NCI-H1694 treated with DMSO at 0.1 percent for 48 hours (cell line): ENCODE data around the gene GPS1.

Experiments
- DNase-seq: peaks from one replicate; lab custom pipeline; 2025; lab: John Stamatoyannopoulos, UW

Gene GPS1

DNA sequence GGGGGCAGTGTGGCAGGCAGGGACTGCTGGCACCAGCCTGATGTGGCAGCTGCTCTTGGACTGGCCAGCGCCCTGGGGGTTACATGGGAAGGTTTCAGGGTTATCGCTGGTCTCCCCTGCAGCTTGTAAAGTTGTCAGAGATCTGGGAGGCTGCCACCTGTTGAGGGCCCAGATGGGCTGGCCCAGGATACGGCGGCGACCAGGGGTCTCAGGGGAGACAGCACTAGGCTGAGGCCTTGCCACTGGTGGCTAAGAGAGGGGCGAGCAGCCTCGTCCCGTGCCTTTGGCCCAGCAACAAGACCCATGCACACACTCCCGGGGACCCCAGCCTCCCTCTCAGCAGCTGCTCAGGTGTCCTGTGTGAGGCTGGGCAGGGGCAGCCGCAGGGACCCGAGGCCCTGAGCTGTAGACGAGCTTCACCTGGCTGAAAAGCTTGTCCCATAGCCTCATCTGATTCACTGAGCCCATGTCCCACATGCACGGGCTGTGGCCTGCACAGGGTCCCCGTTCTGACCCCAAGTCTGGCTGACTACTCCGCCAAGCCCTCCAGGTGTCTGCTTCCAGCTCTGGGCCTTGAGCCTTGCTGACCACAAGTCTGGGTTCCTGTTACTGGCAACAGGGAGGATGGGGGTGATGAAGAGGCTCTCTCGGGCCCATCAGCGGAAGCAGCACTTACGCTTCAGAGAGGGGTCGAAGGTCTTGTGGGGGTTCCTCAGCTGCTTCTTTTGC lies 7.7 kb downstream of the GPS1 start:
- no peak for DNase-seq

DNA sequence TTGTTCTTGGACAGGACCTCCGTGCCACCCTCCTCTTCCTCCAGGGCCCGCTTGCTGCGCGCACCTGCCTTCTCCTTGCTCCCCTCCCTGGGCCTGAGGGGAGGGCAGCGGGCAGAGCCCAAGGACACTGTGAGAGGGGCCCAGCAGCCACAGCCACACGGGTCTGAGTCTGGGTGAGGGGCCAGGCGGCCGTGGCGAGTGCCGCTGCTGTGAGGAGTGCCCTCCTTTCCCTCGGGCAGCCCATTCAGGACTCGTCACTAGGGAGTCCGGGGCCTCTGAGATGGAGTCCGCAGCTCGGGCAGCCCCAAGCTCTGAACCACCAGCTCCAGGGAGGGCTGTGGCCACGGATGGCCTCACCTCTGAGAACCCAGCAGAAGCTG lies 8.3 kb downstream of the GPS1 start:
- DNase-seq, result no peak

DNA sequence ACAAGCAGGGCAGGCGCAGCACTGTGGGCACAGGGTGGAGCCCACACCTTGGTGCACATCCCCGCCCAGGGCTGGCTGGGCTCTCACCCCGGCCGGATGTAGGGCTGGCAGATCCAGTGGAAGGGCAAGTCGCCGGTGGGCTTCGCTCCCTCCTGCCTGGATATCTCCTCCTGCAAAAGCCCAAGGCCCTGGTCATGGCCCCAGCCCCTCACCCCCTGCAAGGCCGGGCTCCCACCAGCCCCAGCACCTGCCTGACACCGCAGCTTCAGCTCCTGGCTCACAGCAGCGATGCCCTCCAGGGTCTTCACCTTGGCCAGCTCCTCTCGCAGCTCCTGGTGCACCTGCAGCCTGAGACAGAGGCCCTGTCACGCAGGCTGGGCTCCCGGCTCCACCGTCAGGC lies 8.9 kb downstream of the GPS1 start:
- DNase-seq, result no peak

DNA sequence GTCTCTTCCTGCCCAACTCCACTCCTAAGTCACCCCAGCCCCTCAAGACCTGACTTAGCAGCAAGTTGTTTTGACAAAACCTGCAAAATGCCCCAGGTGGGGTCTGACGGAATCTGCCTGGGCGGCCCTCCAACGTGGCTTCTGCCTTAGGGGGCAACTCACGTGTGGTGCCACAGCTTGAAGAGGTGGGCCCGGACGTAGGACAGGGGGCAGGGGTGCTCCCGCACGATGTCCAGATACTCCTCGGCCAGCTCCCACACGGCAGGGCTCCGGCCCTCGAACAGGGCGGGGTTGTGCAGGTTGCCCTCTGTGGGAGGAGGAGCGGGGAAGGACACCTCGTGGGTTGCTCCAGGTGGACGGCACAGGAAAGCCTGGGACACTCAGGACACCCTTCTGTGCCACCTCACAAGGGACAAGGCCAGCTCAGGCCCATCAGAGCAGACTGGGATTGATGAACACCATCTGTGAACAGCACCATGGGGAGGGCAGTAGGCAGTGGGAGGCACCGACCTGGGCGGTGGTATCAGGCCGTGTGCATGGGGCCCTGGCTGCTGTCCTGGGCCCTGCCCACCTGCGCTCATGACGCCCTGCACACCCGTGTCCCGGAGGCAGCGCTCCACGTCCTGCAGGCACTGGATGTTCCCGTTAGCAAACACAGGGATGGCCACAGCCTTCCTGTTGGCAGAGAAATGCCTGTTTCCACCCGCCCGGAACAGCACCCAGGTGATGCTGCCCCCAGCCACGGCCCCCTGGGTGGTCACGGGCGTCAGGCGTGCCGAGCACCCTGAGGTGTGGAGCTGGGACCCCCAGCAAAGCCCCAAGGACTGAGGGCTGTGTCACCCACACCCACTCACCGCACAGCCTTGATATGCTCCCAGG lies 9.6 kb downstream of the GPS1 start:
- DNase-seq, result no peak

- DNase-seq, result no peak
Observed at GRCh38 chr17:82062076-82062983, 10.6 kb downstream of the GPS1 start.

GRCh38 chr17:82062984-82063368 lies 11.3 kb downstream of the GPS1 start:
- DNase-seq, result no peak

DNA sequence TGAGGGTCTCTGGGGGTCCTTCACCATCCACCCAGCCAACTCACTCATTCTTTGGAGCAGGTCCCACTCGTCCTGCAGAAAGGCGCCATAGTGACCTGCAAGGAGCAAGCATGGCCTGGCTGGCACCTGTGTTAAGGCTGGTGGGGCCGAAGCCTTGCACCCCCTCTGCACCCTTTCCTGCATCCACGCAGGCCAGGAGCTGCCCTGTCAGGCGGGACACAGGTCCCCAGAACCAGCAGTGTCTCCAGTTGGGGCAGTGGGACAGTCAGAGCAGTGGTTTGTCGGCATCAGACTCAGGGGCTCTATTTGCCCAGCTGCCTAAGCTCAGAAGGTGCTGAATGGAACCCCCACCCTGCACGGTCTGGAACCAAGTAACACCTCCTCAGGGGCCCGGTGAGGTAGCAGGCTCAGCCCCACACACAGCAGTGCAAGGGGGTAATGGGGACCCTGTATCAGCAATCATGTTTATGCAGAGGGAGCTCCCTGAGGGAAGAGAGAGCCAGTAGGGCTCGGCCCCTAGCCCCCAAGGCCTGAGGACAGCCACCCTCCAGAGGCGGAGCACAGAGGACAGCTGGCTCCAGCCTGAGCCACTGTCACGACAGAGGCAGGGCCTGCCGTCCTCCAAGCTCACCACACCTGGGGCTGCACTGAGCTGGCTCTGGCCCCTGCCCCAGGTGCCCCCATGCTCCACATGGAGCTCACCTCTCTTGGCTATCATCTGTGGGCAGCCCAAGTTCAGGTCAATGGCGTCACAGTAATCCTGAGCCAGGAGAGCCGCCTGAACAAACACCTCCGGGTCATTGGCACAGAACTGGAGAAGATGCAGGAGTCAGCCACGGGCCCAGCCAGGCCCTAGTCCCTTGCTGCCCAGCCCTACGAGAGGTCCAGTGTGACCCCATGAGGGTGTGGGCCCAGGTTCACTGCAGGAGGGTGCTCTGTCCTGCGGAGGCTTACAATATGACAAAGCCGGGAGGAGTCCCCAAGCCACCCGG lies 12.0 kb downstream of the GPS1 start:
- DNase-seq, result no peak

GRCh38 chr17:82064433-82065192 lies 12.9 kb downstream of the GPS1 start:
- DNase-seq, result no peak

DNA sequence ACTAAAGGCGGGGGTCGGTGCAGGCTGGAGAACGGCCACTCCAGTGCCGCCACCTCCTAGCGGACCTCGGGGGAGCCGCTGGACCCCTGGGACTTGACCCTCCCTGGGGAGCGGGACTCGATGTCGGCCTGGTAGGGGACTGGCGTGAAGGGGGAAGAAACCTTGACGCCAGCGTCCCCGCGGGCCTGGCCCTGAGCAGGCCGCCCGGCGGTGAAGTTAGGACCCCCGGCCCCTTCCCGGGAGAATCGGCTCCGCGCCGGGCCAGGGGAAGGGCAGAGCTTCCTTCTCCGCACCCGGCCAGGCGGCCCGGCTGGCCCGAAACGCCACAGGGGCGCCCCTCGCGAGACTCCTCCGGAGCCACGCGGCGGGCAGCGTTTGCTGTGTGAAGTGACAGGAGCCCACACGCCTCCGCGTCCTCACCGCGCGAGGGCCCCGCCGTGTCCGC lies 13.5 kb downstream of the GPS1 start:
- no peak for DNase-seq

- DNase-seq, result no peak
Observed at GRCh38 chr17:82065638-82066303, 14.1 kb downstream of the GPS1 start, which contains the start of gene DUS1L. Gene DUS1L (minus strand): TSS chr17:82065804. CDS start chr17:82065059, 745 bp downstream.

- DNase-seq, result no peak
Observed at GRCh38 chr17:82070611-82071010, 18.9 kb downstream of the GPS1 start.

GRCh38 chr17:82072827-82073226 lies 21.1 kb downstream of the GPS1 start:
- DNase-seq, result no peak

DNA sequence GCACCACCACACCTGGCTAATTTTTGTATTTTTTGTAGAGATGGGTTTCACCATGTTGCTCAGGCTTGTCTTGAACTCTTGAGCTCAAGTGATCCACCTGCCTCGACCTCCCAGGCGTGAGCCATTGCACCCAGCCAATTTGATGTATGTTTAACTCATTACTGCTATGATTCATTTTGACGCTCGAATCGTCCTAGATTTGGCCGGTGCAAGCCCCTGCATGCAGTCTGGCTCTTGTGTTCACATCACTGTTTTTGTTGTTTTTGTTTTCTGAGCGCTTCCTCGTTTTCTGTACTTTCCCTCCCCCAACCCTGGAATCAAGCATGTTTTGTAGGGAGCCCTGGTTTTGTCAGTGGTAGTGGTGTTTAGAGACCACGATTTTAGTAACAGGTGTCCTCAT lies 21.7 kb downstream of the GPS1 start:
- DNase-seq, result no peak

DNA sequence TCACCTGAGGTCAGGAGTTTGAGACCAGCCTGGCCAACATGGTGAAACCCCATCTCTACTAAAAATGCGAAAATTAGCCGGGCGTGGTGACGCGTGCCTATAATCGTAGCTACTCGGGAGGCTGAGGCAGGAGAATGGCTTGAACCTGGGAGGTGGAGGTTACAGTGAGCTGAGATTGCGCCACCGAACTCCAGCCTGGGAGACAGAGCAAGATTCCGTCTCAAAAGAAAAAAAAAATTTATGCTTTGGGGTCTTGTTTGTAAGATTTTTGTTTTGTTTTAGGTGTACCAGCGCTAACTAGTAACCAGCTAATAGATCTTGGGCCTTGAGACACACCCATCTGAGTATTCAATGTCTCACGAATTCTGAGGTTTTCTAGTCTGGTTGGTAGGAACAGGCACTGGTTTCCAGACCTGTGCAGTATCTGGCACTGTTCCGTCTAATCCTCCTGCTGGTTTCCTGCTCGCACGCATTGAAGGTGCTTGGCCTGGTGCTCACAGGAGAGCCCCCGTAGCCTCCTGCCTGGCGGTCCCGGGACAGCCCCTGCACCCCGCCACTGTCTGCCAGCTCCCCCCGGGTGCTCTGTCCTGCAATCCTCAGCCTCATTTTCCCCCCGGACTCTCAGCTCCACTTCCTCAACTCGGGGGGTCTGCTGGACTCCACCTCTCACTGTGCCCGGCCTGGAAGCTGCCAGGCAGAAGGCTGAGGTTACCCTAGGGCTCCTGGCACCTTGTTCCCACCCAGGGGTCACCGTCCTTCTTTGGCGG lies 24.5 kb downstream of the GPS1 start:
- DNase-seq, result no peak

DNA sequence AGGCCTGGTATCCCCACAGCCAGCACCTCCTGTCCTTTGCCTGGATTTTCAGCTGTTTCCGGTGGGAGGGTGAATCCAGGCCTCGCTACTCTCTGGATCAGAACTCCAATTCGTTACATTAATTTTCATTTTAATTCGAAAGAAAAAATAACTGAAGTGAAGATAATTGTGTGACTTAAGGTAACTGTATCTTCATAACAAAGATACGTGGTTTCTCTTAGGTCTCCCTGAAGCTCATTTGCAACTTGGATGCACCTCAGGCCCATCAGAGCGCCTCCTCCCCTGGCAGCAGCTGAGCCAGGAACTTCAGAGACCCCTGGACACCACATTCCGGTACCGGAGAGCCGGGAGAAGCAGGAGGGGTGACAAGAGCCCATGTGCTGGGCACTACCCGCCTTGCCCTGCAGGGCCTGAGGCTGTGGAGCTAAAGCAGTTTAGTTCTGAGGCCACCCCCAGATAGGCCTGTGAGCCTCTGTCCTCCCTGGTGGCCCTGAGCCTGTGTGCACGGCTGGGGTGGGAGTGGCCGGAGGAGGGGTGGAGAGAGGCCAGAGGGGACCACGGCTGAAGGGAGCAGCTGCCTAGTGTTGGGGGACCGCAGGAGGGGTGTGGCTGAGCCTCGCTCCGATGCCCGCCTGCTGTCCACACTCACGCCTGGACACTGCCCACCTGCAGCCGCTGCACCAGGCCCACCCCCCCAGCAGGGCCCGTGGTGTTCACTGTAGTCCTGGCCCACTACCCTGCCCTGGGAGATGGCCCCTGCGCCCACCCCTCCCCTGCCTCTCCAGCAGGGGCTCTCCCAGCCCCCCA lies 25.3 kb downstream of the GPS1 start:
- DNase-seq, result no peak

- DNase-seq, result no peak
Observed at GRCh38 chr17:82077617-82078358, 26.1 kb downstream of the GPS1 start.

DNA sequence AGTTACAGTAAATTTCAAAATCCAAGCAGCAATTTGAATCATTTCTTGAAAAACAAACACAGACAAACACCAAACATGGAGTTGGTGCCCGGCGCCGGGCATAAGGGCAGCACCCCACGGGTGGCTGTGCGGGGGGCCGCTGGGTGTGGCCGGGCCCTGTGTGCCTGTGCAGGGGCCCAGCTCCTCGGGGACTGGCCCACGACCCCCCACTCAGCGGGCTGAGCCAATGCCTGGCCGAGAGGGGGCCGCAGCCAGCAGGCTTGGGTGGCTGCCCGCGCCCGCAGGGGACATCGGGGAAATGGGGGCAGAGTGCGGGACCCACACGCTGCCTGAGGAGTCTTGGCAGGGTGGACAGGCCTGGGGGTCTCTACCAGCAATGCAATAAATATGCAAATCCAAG lies 26.7 kb downstream of the GPS1 start:
- DNase-seq, result no peak
